Measurements from ENCODE around the gene NAV1. TPM values are rescaled to one million over a fixed set of nuclear protein-coding genes. Genes with fewer than 3 reads are reported as not detected.

The NAV1 gene
- total RNA-seq, 2 experiments from 2014 or later: 1.6 to 2.1 TPM

GRCh38 chr1:201533836-201534235 lies 5.1 kb upstream of the NAV1 start:
- no peak for TF ChIP-seq CTCF (IDR thresholded peaks at IDR 0.05)
- Mint-ChIP-seq H3K27me3 (peaks cover 33% of the 10 kb centered on the region), H3K4me1 (ENCODE audit: low read depth) (peaks cover 8% of the 10 kb centered on the region), H3K36me3 (ENCODE audit: low read depth) (peaks cover 16% of the 10 kb centered on the region), H3K9me3 (no peaks in the 10 kb centered on the region), H3K4me3 (no peak overlapping the region), H3K27ac (no peak overlapping the region)
- intact Hi-C loops (cut with micrococcal nuclease): no loop called here
- DNase-seq (no peak), ATAC-seq (no peak)
- ChIA-PET CTCF (interaction anchor here (0.8 to 2.3 kb wide), 7 partner anchors 9 to 185 kb away, joined by 3 to 6 read pairs (median 3); no protein-coding TSS in a partner anchor), POLR2A (no interaction called here)

GRCh38 chr1:201535046-201535918 lies 3.6 kb upstream of the NAV1 start:
- ChIA-PET POLR2A (interaction anchor here (0.6 kb wide), 1 partner anchor 551 kb away, joined by 3 read pairs; no protein-coding TSS in a partner anchor), CTCF (interaction anchor here (0.7 to 2.3 kb wide), 7 partner anchors 10 to 174 kb away, joined by 3 to 6 read pairs (median 4); no protein-coding TSS in a partner anchor)
- no peak for TF ChIP-seq CTCF (IDR thresholded peaks at IDR 0.05)
- Mint-ChIP-seq H3K27me3 (peaks cover 44% of the 10 kb centered on the region), H3K9me3 (no peaks in the 10 kb centered on the region), H3K4me3 (no peak overlapping the region), H3K27ac (no peak overlapping the region), H3K36me3 (ENCODE audit: low read depth) (peaks cover 11% of the 10 kb centered on the region), H3K4me1 (ENCODE audit: low read depth) (peaks cover 10% of the 10 kb centered on the region)
- no peak for DNase-seq
- ATAC-seq: no peak
- intact Hi-C loops (cut with micrococcal nuclease): no loop called here

DNA sequence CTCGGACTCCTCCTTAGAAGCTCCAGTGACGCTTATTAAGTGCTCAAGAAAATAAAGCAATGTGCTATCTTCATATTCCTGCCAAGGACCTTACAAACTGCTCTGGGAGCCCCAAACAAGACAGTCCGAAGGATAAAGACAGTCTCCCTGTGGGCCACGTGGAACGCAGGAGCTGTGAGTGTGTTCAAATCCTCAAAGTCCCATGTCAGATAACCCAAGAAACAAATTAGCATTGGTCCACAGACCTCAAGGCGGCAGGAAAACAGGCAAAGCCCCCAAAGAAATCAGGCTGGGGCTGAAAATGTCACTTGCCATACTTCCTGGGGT lies 3.0 kb upstream of the NAV1 start:
- intact Hi-C loops (cut with micrococcal nuclease): no loop called here
- DNase-seq (no peak), ATAC-seq (no peak)
- peaks cover 10% of the 10 kb centered on the region for H3K4me1 Mint-ChIP-seq (ENCODE audit: low read depth)
- peaks cover 8% of the 10 kb centered on the region for H3K36me3 Mint-ChIP-seq (ENCODE audit: low read depth)
- TF ChIP-seq CTCF (IDR thresholded peaks at IDR 0.05): no peak
- no peaks in the 10 kb centered on the region for H3K9me3 Mint-ChIP-seq
- H3K27ac Mint-ChIP-seq: no peak overlapping the region
- no peak overlapping the region for H3K4me3 Mint-ChIP-seq
- H3K27me3 Mint-ChIP-seq: peaks cover 49% of the 10 kb centered on the region
- ChIA-PET POLR2A (interaction anchor here (0.6 kb wide), 1 partner anchor 551 kb away, joined by 3 read pairs; no protein-coding TSS in a partner anchor), CTCF (interaction anchor here (0.7 to 2.0 kb wide), 3 partner anchors 23 to 173 kb away, joined by 4 to 5 read pairs (median 4); no protein-coding TSS in a partner anchor)

GRCh38 chr1:201536558-201536957 lies 2.4 kb upstream of the NAV1 start:
- ATAC-seq (no peak), DNase-seq (no peak)
- ChIA-PET CTCF (interaction anchor here (1.0 to 2.0 kb wide), 3 partner anchors 15 to 173 kb away, joined by 3 to 5 read pairs (median 5); no protein-coding TSS in a partner anchor), POLR2A (no interaction called here)
- Mint-ChIP-seq H3K4me1 (ENCODE audit: low read depth) (peaks cover 10% of the 10 kb centered on the region), H3K36me3 (ENCODE audit: low read depth) (peaks cover 6% of the 10 kb centered on the region), H3K27me3 (peaks cover 52% of the 10 kb centered on the region), H3K4me3 (no peak overlapping the region), H3K9me3 (no peaks in the 10 kb centered on the region), H3K27ac (no peak overlapping the region)
- intact Hi-C loops (cut with micrococcal nuclease): no loop called here
- no peak for TF ChIP-seq CTCF (IDR thresholded peaks at IDR 0.05)

- ATAC-seq: no peak
These were observed 1.9 kb upstream of the NAV1 start for GRCh38 chr1:201537028-201537427.

More at GRCh38 chr1:201537028-201537427, 1.9 kb upstream of the NAV1 start:
- DNase-seq: no peak
- H3K9me3 Mint-ChIP-seq: no peaks in the 10 kb centered on the region
- H3K27ac Mint-ChIP-seq: no peak overlapping the region
- H3K36me3 Mint-ChIP-seq (ENCODE audit: low read depth): peaks cover 6% of the 10 kb centered on the region
- H3K27me3 Mint-ChIP-seq: peaks cover 56% of the 10 kb centered on the region
- no peak overlapping the region for H3K4me3 Mint-ChIP-seq
- ChIA-PET CTCF (interaction anchor here (1.0 to 2.3 kb wide), 4 partner anchors 14 to 102 kb away, joined by 3 to 5 read pairs (median 4); no protein-coding TSS in a partner anchor), POLR2A (no interaction called here)
- intact Hi-C loops (cut with micrococcal nuclease): no loop called here
- no peak for TF ChIP-seq CTCF (IDR thresholded peaks at IDR 0.05)
- H3K4me1 Mint-ChIP-seq (ENCODE audit: low read depth): peaks cover 10% of the 10 kb centered on the region

Data from activated CD8-positive, alpha-beta T cell treated with anti-CD3 and anti-CD28 coated beads for 36 hours (primary cell).